ENCODE measurements around the gene KIAA1671.

Gene KIAA1671

DNA sequence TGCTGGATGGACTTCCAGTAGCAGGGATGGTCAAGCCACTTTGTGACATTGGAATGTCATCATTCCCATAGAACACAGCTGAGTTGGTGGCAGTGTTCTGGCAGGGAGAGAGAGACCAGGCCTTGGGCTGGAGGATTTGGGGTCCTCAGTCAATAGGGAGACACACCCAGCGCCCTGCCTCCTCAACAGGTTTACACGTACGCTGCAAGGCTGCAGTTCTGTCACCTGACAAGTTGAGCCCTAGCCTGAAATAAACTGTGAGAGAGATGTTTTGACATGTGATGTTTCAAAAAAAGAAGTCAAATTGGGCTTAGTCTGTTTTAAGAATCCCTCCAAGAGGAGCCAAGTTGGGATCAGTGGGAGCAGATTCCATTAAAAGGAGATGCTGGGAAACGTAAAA is 204.2 kb downstream of the KIAA1671 start:
- Histone ChIP-seq H3K4me3 (ENCODE audit: low read length) (no peak overlapping the region), H3K9me3 (ENCODE audit: control insufficient read depth, low read depth, low read length) (no peaks in the 10 kb centered on the region), H3K36me3 (ENCODE audit: control insufficient read depth, low read depth, low read length) (no peaks in the 10 kb centered on the region), H3K27me3 (ENCODE audit: control insufficient read depth, insufficient read depth, low read length) (no peaks in the 10 kb centered on the region), H3K4me1 (ENCODE audit: control insufficient read depth, low read depth, low read length) (peaks cover 5% of the 10 kb centered on the region), H3K27ac (ENCODE audit: low read length) (no peak overlapping the region), H3K9ac (ENCODE audit: low read length) (no peak overlapping the region)

DNA sequence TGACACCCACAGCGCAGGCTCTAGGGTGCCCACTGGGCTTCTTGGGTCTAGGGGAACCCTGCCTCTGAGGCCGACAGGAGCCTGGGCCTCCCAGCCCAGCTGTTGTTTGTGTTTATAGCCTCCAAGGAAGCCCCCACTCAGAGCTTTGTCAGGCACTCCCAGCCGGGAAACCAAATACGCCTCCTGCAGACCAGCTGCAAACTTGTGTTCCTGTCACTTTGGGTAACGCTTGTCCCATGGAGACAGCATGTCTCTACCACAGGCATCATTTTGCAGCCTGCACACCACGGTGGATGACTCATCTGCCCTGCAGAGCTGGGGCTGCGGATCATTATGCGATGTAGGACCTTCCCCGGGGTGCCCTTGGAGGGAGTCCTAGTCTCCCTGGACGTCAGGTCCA is 206.5 kb downstream of the KIAA1671 start:
- Histone ChIP-seq H3K9me3 (ENCODE audit: control insufficient read depth, low read depth, low read length) (no peaks in the 10 kb centered on the region), H3K27me3 (ENCODE audit: control insufficient read depth, insufficient read depth, low read length) (no peaks in the 10 kb centered on the region), H3K4me1 (ENCODE audit: control insufficient read depth, low read depth, low read length) (peaks cover 5% of the 10 kb centered on the region), H3K36me3 (ENCODE audit: control insufficient read depth, low read depth, low read length) (no peaks in the 10 kb centered on the region), H3K27ac (ENCODE audit: low read length) (no peak overlapping the region), H3K9ac (ENCODE audit: low read length) (no peak overlapping the region), H3K4me3 (ENCODE audit: low read length) (no peak overlapping the region)

DNA sequence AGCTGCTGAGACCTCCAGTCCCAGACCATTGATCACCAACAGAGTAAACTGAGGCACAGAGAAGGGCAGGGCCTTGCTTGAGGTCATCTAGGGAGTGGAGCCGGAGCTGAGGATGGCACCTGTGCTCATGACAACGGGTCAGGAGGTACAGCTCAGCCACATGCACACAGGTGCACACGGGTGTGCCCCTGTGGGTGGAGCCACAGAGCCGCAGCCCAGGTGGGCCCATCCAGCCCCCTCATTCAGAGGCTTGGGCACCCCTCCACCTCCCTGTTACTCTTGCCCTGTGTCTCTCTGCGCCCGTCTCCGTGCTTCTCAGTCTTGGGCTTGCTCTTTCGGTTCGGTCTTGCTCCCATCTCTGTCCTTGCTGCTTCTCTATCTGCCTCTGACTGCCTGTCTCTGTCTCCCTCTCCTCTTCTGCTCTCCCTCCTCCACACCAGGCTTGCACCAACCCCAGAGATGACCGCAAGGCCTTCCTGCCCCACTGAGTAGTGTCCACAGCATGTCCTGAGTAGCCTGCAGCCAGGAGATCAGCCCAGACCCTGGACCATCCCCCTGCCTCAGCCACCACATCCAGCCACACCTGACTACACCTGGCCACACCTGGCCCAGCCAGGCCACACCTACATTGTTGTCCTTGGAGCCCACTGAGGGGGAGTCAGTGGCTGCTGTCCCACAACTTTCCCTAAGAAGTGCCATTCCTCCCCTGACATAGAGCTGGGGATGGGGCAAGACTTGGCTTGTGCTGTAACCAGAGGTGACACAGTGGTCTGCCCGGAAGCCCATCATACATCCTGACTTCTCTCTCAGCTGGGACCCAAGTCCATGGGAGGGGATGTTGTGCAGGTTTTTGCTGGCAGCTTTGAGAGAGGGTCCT is 207.8 kb downstream of the KIAA1671 start:
- H3K4me1 ChIP-seq (ENCODE audit: control insufficient read depth, low read depth, low read length) = no peaks in the 10 kb centered on the region
- H3K9me3 ChIP-seq (ENCODE audit: control insufficient read depth, low read depth, low read length) = no peaks in the 10 kb centered on the region
- H3K9ac ChIP-seq (ENCODE audit: low read length) = no peak overlapping the region
- H3K27me3 ChIP-seq (ENCODE audit: control insufficient read depth, insufficient read depth, low read length) = no peaks in the 10 kb centered on the region
- no peak overlapping the region for H3K27ac ChIP-seq (ENCODE audit: low read length)
- H3K4me3 ChIP-seq (ENCODE audit: low read length) = no peak overlapping the region
- no peaks in the 10 kb centered on the region for H3K36me3 ChIP-seq (ENCODE audit: control insufficient read depth, low read depth, low read length)

DNA sequence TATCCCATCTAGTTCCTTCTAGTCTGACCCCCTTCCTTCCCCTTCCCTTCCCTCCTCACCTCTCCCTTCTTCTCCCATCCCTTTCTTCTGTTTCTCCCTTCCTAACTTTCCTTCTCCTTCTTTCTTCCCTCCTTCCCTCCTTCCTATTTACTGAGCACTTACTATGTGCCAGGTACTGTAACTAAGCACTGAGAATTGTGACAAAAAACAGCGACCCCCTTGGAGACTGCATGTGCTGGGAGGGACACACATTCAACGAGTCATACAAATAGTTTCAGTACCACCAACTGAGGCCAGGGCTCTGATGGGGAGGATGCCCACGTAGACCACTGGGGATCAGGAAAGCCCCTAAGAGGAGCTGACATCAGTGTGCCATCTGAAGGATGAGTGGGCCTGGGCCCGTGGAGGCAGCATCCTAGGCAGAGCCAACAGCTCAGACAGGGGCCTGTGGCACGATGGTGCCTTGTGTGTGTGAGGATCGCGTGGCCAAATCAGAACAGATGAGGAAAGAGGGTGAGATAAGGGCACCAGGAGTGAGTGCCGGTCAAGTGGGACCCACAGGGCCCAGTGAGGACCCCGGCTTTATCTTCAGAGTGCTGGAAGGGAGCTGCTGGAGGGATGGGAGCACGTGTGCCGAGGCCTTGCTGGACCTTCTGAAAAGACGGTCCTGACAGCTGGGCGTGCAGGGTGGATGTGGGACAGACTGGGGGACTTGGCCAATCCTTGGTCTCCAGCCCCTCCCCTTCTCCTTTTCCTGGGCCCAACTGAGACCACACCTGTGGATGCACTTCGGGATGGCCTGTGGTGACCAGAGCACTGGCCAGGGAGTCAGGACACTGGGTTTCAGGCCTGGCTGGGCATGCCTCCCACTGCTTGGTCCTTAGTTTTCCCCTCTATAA is 208.8 kb downstream of the KIAA1671 start:
- no peak overlapping the region for H3K9ac ChIP-seq (ENCODE audit: low read length)
- H3K27me3 ChIP-seq (ENCODE audit: control insufficient read depth, insufficient read depth, low read length) = no peaks in the 10 kb centered on the region
- no peaks in the 10 kb centered on the region for H3K4me1 ChIP-seq (ENCODE audit: control insufficient read depth, low read depth, low read length)
- no peaks in the 10 kb centered on the region for H3K36me3 ChIP-seq (ENCODE audit: control insufficient read depth, low read depth, low read length)
- H3K4me3 ChIP-seq (ENCODE audit: low read length) = no peak overlapping the region
- no peak overlapping the region for H3K27ac ChIP-seq (ENCODE audit: low read length)
- no peaks in the 10 kb centered on the region for H3K9me3 ChIP-seq (ENCODE audit: control insufficient read depth, low read depth, low read length)

DNA sequence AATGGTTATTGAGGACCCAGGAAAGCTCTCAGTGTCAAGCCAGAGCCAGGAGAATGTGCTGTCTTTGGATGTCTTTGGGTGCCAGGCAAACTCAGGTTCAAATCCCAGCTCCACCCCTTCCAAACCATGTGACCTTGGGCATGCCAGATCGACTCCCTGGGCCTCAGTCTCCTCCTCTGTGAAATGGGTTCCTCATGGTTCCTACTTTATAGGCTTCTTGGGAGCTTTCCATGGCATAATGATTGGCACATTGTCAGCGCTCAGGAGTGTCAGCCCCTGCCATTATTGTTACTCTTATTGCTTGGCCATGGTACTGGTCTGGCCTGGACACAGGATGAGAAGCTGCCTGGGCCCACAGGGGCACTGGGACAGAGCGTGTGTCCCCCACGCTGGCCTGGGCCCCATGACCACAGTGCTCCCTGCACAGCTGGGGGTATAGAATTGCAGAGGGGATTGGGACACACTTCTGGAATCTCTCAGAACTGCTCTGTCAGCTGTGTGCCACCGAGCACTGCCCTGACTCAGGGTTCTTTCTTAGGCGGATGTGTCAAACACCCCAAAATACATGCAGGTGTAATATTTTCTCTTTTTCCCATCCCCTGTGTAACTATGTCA is 209.5 kb downstream of the KIAA1671 start:
- Histone ChIP-seq H3K36me3 (ENCODE audit: control insufficient read depth, low read depth, low read length) (no peaks in the 10 kb centered on the region), H3K9me3 (ENCODE audit: control insufficient read depth, low read depth, low read length) (no peaks in the 10 kb centered on the region), H3K4me1 (ENCODE audit: control insufficient read depth, low read depth, low read length) (no peaks in the 10 kb centered on the region), H3K27ac (ENCODE audit: low read length) (no peak overlapping the region), H3K27me3 (ENCODE audit: control insufficient read depth, insufficient read depth, low read length) (no peaks in the 10 kb centered on the region), H3K9ac (ENCODE audit: low read length) (no peak overlapping the region), H3K4me3 (ENCODE audit: low read length) (no peak overlapping the region)

DNA sequence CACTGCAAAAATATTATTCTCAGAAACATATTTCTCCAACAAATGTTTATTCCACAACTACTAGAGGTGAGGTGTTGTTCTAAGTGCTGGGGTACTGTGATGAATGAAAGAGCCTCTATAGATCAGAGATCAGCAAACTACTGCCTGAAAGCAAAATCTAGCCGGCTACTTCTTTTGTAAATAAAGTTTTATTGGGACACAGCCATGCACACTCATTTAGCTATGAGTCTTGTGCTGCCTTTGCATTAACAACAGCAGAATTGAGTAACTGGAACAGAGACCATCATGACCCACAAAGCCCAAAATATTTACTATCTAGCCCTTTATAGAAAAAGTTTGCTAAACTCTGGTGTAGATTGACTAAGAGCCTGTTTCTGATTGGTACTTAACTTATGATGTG is 210.0 kb downstream of the KIAA1671 start:
- Histone ChIP-seq H3K9me3 (ENCODE audit: control insufficient read depth, low read depth, low read length) (no peaks in the 10 kb centered on the region), H3K27ac (ENCODE audit: low read length) (no peak overlapping the region)

DNA sequence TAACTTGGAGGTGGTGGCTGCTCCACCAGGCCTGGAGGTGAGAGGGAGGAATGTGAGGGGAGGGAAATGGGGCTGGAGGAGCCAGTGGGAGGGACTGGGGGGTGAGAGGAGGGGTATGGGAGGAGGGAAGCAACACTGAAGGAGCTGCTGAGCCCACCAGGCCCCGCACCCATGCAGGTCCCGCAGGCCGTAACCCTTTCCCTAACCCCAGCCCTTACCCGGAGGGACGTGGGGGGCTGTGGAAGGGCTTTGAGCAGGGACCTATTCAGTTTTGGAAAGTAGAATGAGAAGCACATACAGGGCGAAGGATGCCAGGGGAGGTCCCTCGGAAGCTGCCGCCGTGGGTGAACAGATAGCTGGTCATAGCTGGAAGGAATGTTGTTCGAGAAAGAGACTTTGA is 213.3 kb downstream of the KIAA1671 start:
- Histone ChIP-seq H3K4me1 (ENCODE audit: control insufficient read depth, low read depth, low read length) (no peaks in the 10 kb centered on the region), H3K9me3 (ENCODE audit: control insufficient read depth, low read depth, low read length) (no peaks in the 10 kb centered on the region), H3K4me3 (ENCODE audit: low read length) (no peak overlapping the region), H3K27ac (ENCODE audit: low read length) (no peak overlapping the region), H3K36me3 (ENCODE audit: control insufficient read depth, low read depth, low read length) (no peaks in the 10 kb centered on the region), H3K9ac (ENCODE audit: low read length) (no peak overlapping the region), H3K27me3 (ENCODE audit: control insufficient read depth, insufficient read depth, low read length) (no peaks in the 10 kb centered on the region)

More for the DNA sequence above, 210.0 kb downstream of the KIAA1671 start:
- Histone ChIP-seq H3K9ac (ENCODE audit: low read length) (no peak overlapping the region), H3K4me1 (ENCODE audit: control insufficient read depth, low read depth, low read length) (no peaks in the 10 kb centered on the region), H3K27me3 (ENCODE audit: control insufficient read depth, insufficient read depth, low read length) (no peaks in the 10 kb centered on the region), H3K36me3 (ENCODE audit: control insufficient read depth, low read depth, low read length) (no peaks in the 10 kb centered on the region), H3K4me3 (ENCODE audit: low read length) (no peak overlapping the region)

DNA sequence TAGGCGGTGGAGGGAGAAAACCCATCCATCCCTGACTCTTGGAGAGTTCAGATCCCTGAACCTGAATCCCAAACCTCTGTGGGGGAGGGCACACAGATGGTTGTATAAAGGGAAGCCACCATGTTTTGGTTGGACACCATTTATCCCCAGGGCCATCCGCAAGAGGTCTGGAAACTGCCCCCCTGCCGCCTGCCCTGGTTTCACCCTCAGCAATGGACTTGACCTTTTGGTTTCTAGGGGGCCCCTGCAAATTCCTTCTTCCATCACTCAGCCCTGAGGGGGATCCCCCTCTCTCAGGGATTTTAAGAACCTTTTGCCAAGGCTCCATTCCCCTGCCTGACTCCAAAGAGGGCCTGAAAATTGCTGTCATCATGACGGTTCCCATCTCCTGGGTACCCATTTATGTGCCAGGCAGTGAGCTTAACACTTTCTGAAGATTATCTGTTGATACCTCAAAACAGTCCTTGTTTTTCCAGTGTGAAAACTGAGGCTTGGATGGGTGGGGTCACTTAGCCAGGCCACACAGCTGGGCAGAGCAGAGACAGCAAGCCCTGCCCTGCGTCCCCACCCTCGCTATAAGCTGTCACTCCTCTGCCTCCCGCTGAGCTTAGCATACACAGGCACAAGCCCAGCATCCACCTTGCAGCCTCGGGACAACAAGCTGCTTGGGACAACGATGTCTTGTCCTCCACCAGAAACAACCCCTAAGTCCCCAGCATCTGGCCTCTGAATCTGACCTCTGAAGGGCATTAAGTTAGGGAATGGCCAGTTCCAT is 213.9 kb downstream of the KIAA1671 start:
- Histone ChIP-seq H3K27me3 (ENCODE audit: control insufficient read depth, insufficient read depth, low read length) (no peaks in the 10 kb centered on the region), H3K9ac (ENCODE audit: low read length) (no peak overlapping the region), H3K4me1 (ENCODE audit: control insufficient read depth, low read depth, low read length) (no peaks in the 10 kb centered on the region), H3K27ac (ENCODE audit: low read length) (no peak overlapping the region), H3K9me3 (ENCODE audit: control insufficient read depth, low read depth, low read length) (no peaks in the 10 kb centered on the region), H3K4me3 (ENCODE audit: low read length) (no peak overlapping the region), H3K36me3 (ENCODE audit: control insufficient read depth, low read depth, low read length) (no peaks in the 10 kb centered on the region)

DNA sequence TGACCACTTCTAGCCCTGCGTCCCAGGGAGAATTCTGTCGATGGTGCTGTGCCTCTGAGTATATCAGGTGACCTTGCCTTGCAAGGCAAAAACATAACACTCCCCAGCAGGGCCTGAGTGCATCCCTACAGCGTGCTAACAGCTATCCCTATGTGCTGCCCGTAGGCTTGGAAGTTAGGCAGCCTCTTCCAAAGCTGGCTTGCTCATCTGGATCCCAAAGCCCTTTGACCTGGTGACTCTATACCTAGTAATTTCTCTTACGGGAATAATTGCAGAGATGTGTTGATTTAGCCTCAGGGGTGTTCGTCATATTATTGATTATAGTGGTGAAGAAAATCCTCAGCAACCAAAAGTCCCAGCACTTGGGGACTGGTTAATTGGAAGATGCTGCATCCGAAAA is 214.6 kb downstream of the KIAA1671 start:
- Histone ChIP-seq H3K9me3 (ENCODE audit: control insufficient read depth, low read depth, low read length) (no peaks in the 10 kb centered on the region), H3K36me3 (ENCODE audit: control insufficient read depth, low read depth, low read length) (no peaks in the 10 kb centered on the region), H3K27ac (ENCODE audit: low read length) (no peak overlapping the region), H3K4me3 (ENCODE audit: low read length) (no peak overlapping the region), H3K27me3 (ENCODE audit: control insufficient read depth, insufficient read depth, low read length) (no peaks in the 10 kb centered on the region), H3K9ac (ENCODE audit: low read length) (no peak overlapping the region), H3K4me1 (ENCODE audit: control insufficient read depth, low read depth, low read length) (no peaks in the 10 kb centered on the region)

DNA sequence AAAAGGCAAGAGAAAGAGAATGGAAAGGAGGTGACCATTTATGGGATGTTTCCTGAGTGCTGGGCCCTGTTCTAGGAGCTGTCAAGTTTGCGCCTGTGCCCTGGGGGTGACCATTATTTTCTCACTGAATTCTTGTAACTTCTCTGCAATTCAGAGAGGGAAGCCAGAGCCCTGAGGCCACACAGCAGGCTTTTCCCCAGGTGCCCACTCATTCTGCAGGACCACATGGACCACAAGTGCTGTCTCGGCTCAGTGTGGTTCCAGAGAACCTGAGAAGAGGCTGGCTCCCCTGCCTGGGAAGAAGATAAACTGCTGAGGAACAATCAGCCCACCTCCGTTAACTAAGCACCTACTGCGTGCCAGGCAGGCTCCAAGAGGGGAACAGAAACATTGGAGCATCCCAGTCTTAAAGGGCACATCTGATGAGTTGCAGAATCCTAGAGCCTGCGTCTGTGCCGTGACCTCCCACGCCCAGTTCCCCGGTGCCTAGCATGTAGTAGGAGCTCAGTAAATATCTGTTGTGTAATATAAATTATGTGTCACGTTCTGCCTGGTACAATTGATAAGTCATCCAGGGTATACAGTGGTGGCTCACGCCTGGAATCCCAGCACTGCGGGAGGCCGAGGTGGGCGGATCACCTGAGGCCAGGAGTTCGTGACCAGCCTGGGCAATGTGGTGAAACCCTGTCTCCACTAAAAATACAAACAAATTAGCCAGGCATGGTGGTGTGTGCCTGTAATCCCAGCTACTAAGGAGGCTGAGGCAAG is 215.5 kb downstream of the KIAA1671 start:
- H3K27ac ChIP-seq (ENCODE audit: low read length) = no peak overlapping the region
- no peaks in the 10 kb centered on the region for H3K9me3 ChIP-seq (ENCODE audit: control insufficient read depth, low read depth, low read length)
- no peak overlapping the region for H3K9ac ChIP-seq (ENCODE audit: low read length)
- H3K36me3 ChIP-seq (ENCODE audit: control insufficient read depth, low read depth, low read length) = no peaks in the 10 kb centered on the region
- H3K4me1 ChIP-seq (ENCODE audit: control insufficient read depth, low read depth, low read length) = no peaks in the 10 kb centered on the region
- H3K4me3 ChIP-seq (ENCODE audit: low read length) = no peak overlapping the region
- H3K27me3 ChIP-seq (ENCODE audit: control insufficient read depth, insufficient read depth, low read length) = no peaks in the 10 kb centered on the region
